ENCODE results near the gene KLK4.

Gene KLK4

GRCh38 chr19:50880241-50880640 lies 31.0 kb downstream of the KLK4 start:
- no peak for TF ChIP-seq CTCF (IDR thresholded peaks at IDR 0.05; ENCODE audit: insufficient read depth, missing control alignments)
- DNase-seq (ENCODE audit: insufficient read length, low spot score) (no peak), FAIRE-seq (no peak)

DNA sequence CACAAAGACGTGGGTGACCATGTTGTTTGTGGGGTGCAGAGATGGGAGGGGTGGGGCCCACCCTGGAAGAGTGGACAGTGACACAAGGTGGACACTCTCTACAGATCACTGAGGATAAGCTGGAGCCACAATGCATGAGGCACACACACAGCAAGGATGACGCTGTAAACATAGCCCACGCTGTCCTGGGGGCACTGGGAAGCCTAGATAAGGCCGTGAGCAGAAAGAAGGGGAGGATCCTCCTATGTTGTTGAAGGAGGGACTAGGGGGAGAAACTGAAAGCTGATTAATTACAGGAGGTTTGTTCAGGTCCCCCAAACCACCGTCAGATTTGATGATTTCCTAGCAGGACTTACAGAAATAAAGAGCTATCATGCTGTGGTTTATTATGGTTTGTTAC lies 32.3 kb downstream of the KLK4 start:
- no peak for TF ChIP-seq CTCF (IDR thresholded peaks at IDR 0.05; ENCODE audit: insufficient read depth, missing control alignments)
- no peak for DNase-seq (ENCODE audit: insufficient read length, low spot score)
- FAIRE-seq: no peak

- no peak for FAIRE-seq
- DNase-seq (ENCODE audit: insufficient read length, low spot score): no peak
- no peak for TF ChIP-seq CTCF (IDR thresholded peaks at IDR 0.05; ENCODE audit: insufficient read depth, missing control alignments)
Observed at GRCh38 chr19:50877338-50877737, 33.9 kb downstream of the KLK4 start.

- FAIRE-seq: no peak
- TF ChIP-seq CTCF (IDR thresholded peaks at IDR 0.05; ENCODE audit: insufficient read depth, missing control alignments): no peak
- DNase-seq (ENCODE audit: insufficient read length, low spot score): no peak
Observed at GRCh38 chr19:50876456-50876855, 34.7 kb downstream of the KLK4 start.

DNA sequence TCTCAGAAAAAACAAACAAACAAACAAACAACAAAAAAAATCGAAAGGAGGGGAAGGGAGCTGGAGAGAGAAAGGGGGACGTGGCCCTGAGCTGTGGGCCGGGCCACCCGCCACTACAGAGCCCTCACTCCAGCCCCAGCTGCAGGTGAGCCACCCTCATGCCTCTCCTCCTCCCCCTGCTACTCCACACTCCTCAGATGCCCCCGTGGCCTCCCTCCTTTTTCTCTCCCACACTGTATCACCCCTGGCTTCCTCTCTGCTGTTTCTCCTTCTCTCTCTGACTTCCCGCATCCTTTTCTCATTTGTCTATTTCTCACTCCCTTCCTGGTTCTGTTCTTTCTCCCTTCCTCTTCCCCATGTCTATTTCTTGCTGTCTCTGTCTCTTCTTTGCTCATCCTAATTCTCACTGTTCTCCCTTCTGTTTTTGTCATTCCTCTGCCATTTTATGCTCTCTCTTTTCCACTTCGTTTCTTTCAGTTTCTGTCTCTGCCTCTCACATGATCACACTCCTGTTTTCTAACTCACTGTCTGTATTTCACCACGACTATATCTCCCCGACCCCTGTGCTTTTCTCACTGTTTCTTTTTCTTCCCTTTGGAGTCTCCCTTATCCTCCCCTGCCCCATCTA lies 35.3 kb downstream of the KLK4 start:
- TF ChIP-seq CTCF (IDR thresholded peaks at IDR 0.05; ENCODE audit: insufficient read depth, missing control alignments): no peak
- DNase-seq (ENCODE audit: insufficient read length, low spot score) (no peak), FAIRE-seq (no peak)

DNA sequence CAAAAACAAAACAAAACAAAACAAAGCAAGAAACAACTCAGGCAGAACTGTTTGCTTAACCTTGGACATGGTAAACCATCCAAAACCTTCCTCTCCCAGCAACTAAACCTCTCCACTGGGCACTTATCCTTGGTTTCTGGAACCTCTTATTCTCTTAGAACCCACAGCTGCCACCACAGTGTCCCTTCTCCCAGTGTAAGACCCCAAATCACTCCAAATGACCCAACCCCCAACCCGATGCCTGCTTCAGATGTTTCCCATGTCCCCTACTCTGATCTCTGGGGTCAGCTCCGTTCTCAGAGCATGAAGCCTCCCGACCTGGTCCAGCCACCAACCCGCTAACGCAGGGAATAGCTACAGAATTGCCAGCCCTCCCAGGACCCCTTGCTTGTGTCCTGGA lies 37.0 kb downstream of the KLK4 start:
- DNase-seq (ENCODE audit: insufficient read length, low spot score): no peak
- TF ChIP-seq CTCF (IDR thresholded peaks at IDR 0.05; ENCODE audit: insufficient read depth, missing control alignments): no peak
- no peak for FAIRE-seq

DNA sequence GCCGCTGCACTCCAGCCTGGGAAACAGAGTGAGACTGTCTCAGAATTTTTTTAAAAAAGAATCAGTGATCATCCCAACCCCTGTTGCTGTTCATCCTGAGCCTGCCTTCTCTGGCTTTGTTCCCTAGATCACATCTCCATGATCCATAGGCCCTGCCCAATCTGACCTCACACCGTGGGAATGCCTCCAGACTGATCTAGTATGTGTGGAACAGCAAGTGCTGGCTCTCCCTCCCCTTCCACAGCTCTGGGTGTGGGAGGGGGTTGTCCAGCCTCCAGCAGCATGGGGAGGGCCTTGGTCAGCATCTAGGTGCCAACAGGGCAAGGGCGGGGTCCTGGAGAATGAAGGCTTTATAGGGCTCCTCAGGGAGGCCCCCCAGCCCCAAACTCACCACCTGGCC lies 38.1 kb downstream of the KLK4 start, which contains the start of gene KLK2:
Gene KLK2, plus strand, starts transcription at position 384 of the 400 bp plus-strand sequence. CDS start 35 bp downstream, outside the sequence.
- DNase-seq (ENCODE audit: insufficient read length, low spot score) (no peak), FAIRE-seq (no peak)
- no peak for TF ChIP-seq CTCF (IDR thresholded peaks at IDR 0.05; ENCODE audit: insufficient read depth, missing control alignments)
